H9 (cell line): ENCODE data around the gene FILIP1. TPM values are rescaled to one million over a fixed set of nuclear protein-coding genes. Genes with fewer than 3 reads are reported as not detected.

ENCODE experiments used
- DNase-seq: peaks from one replicate; pipeline ENCODE4 v3.0.0-alpha.2; 2017
- H2AFZ ChIP-seq: one replicate; pipeline ENCODE4 v1.6.1; 2013; ENCODE audit warnings: mild to moderate bottlenecking, low read length, control low read depth, moderate library complexity
- H2AK5ac ChIP-seq: 2 replicates; pipeline ENCODE4 v1.6.1; 2013; ENCODE audit warnings: low read length, control low read depth, mixed read lengths; ENCODE audit not compliant: insufficient read length
- H2BK120ac ChIP-seq: one replicate; pipeline ENCODE4 v1.6.1; 2013; ENCODE audit warnings: low read depth, mild to moderate bottlenecking, low read length, control low read depth, inconsistent platforms; ENCODE audit not compliant: poor library complexity, severe bottlenecking
- H2BK12ac ChIP-seq: 2 replicates; pipeline ENCODE4 v1.6.1; 2013; ENCODE audit warnings: low read length, control low read depth, mixed read lengths, low read depth; ENCODE audit not compliant: insufficient read length
- H2BK15ac ChIP-seq: 2 replicates; pipeline ENCODE4 v1.6.1; 2013; ENCODE audit warnings: low read depth, low read length, control low read depth
- H2BK20ac ChIP-seq: one replicate; pipeline ENCODE4 v1.6.1; 2013; ENCODE audit warnings: low read depth, mild to moderate bottlenecking, low read length, control low read depth, inconsistent platforms; ENCODE audit not compliant: poor library complexity, severe bottlenecking
- H2BK5ac ChIP-seq: 2 replicates; pipeline ENCODE4 v1.6.1; 2013; ENCODE audit warnings: low read length, control low read depth, mixed read lengths; ENCODE audit not compliant: insufficient read length
- H3K14ac ChIP-seq: 2 replicates; pipeline ENCODE4 v1.6.1; 2013; ENCODE audit warnings: low read length, control low read depth; ENCODE audit not compliant: insufficient read depth
- H3K18ac ChIP-seq: 2 replicates; pipeline ENCODE4 v1.6.1; 2013; ENCODE audit warnings: low read depth, mild to moderate bottlenecking, mixed read lengths, low read length, control low read depth; ENCODE audit not compliant: insufficient read length
- H3K23ac ChIP-seq: 2 replicates; pipeline ENCODE4 v1.6.1; 2013; ENCODE audit warnings: low read length, control low read depth, mixed read lengths, low read depth; ENCODE audit not compliant: insufficient read length
- H3K23me2 ChIP-seq: 2 replicates; pipeline ENCODE4 v1.6.1; 2013; ENCODE audit warnings: low read depth, mild to moderate bottlenecking, mixed read lengths, low read length, control low read depth; ENCODE audit not compliant: insufficient read length, poor library complexity, severe bottlenecking
- H3K27ac ChIP-seq: 2 replicates; pipeline ENCODE4 v1.5.1; 2013; ENCODE audit warnings: low read length, control low read depth, mixed read lengths, low read depth; ENCODE audit not compliant: insufficient read length
- H3K27me3 ChIP-seq: 2 replicates; pipeline ENCODE4 v1.6.1; 2013; ENCODE audit warnings: low read length, control low read depth, inconsistent platforms; ENCODE audit not compliant: insufficient read depth
- H3K4ac ChIP-seq: 2 replicates; pipeline ENCODE4 v1.6.1; 2013; ENCODE audit warnings: low read depth, mild to moderate bottlenecking, control low read depth, inconsistent platforms, low read length, moderate library complexity
- H3K4me1 ChIP-seq: 2 replicates; pipeline ENCODE4 v1.6.1; 2013; ENCODE audit warnings: low read length, control low read depth, inconsistent platforms; ENCODE audit not compliant: insufficient read depth
- H3K4me2 ChIP-seq: 2 replicates; pipeline ENCODE4 v1.6.1; 2013; ENCODE audit warnings: low read length, control low read depth, mixed read lengths; ENCODE audit not compliant: insufficient read length, insufficient read depth
- H3K56ac ChIP-seq: 2 replicates; pipeline ENCODE4 v1.6.1; 2013; ENCODE audit warnings: low read depth, mild to moderate bottlenecking, mixed read lengths, low read length, control low read depth; ENCODE audit not compliant: insufficient read length
- H3K79me1 ChIP-seq: 2 replicates; pipeline ENCODE4 v1.6.1; 2013; ENCODE audit warnings: low read depth, mild to moderate bottlenecking, moderate library complexity, low read length, control low read depth, inconsistent platforms; ENCODE audit not compliant: insufficient read depth, poor library complexity, severe bottlenecking
- H3K79me2 ChIP-seq: 2 replicates; pipeline ENCODE4 v1.6.1; 2013; ENCODE audit warnings: low read length, control low read depth, inconsistent platforms; ENCODE audit not compliant: insufficient read depth
- H3K9ac ChIP-seq: 2 replicates; pipeline ENCODE4 v1.6.1; 2013; ENCODE audit warnings: low read length, control low read depth, mixed read lengths; ENCODE audit not compliant: insufficient read length; ENCODE audit errors: extremely low read depth
- H3K9me3 ChIP-seq: one replicate; pipeline ENCODE4 v1.6.1; 2013; ENCODE audit warnings: low read depth, low read length, inconsistent platforms; ENCODE audit not compliant: control insufficient read depth
- H3T11ph ChIP-seq: one replicate; pipeline ENCODE4 v1.6.1; 2013; ENCODE audit warnings: mild to moderate bottlenecking, low read length, control low read depth, inconsistent platforms
- H4K20me1 ChIP-seq: one replicate; pipeline ENCODE4 v1.6.1; 2013; ENCODE audit not compliant: control insufficient read depth, insufficient read length, insufficient read depth
- H4K5ac ChIP-seq: 2 replicates; pipeline ENCODE4 v1.6.1; 2013; ENCODE audit warnings: low read depth, mild to moderate bottlenecking, mixed read lengths, low read length, control low read depth; ENCODE audit not compliant: insufficient read length
- H4K8ac ChIP-seq: replicated peaks from 2 replicates; pipeline ENCODE4 v1.6.1; 2013; ENCODE audit warnings: low read length, control low read depth, mixed read lengths, low read depth; ENCODE audit not compliant: insufficient read length
- H4K91ac ChIP-seq: 2 replicates; pipeline ENCODE4 v1.6.1; 2013; ENCODE audit warnings: low read depth, mild to moderate bottlenecking, moderate library complexity, mixed read lengths, low read length, control low read depth; ENCODE audit not compliant: insufficient read length
- H3K27ac Mint-ChIP-seq, 3 experiments: 2 replicates in 2 of 3; 3 replicates in 1 of 3; pipeline ENCODE4 v1.8.0; 2020 to 2021; ENCODE audit warnings: mixed read lengths in 3 of 3, mild to moderate bottlenecking in 1 of 3, moderate library complexity in 1 of 3
- H3K27me3 Mint-ChIP-seq: 2 replicates; pipeline ENCODE4 v1.8.0; 2021; ENCODE audit warnings: low read depth, mild to moderate bottlenecking, moderate library complexity, mixed read lengths
- H3K36me3 Mint-ChIP-seq, 3 experiments: 2 replicates in 2 of 3; 3 replicates in 1 of 3; pipeline ENCODE4 v1.8.0; 2020 to 2021; ENCODE audit warnings: low read depth in 3 of 3, mixed read lengths in 3 of 3; ENCODE audit not compliant: insufficient read depth in 1 of 3
- H3K4me1 Mint-ChIP-seq, 2 experiments: 2 replicates each; pipeline ENCODE4 v1.8.0; 2020; ENCODE audit warnings: mixed read lengths in 2 of 2
- H3K4me3 Mint-ChIP-seq, 2 experiments: 2 replicates in 1 of 2; 3 replicates in 1 of 2; pipeline ENCODE4 v1.8.0; 2020 to 2021; ENCODE audit warnings: mild to moderate bottlenecking in 2 of 2, mixed read lengths in 2 of 2, moderate library complexity in 1 of 2
- H3K9me3 Mint-ChIP-seq, 2 experiments: 2 replicates in 1 of 2; 3 replicates in 1 of 2; pipeline ENCODE4 v1.8.0; 2020; ENCODE audit warnings: mild to moderate bottlenecking in 2 of 2, mixed read lengths in 2 of 2, moderate library complexity in 1 of 2
- WGBS: extraction: QIAGEN DNeasy Blood & Tissue Kit; methylation state at CpG from one replicate; pipeline ENCODE4 v1.1.7; 2013; ENCODE audit warnings: missing lambda C conversion rate, low lambda C conversion rate, mixed read lengths; ENCODE audit not compliant: insufficient read length; ENCODE audit errors: extremely low coverage; 5-methylcytosine and 5-hydroxymethylcytosine counted together
- total RNA-seq: library from RNA; stranded (reverse); gene quantifications from 2 replicates; pipeline ENCODE4 v1.2.1, GENCODE V29; 2021
- TF ChIP-seq, protein P1 (sequence below): fragments of 200-600 bp; sonication (generic); conservative IDR thresholded peaks from 3 replicates; pipeline ENCODE4 v1.8.0; 2021; ENCODE audit warnings: antibody characterized with exemption, mild to moderate bottlenecking

Gene FILIP1
- total RNA-seq, 1 experiment from 2014 or later, result 10.5 TPM

DNA sequence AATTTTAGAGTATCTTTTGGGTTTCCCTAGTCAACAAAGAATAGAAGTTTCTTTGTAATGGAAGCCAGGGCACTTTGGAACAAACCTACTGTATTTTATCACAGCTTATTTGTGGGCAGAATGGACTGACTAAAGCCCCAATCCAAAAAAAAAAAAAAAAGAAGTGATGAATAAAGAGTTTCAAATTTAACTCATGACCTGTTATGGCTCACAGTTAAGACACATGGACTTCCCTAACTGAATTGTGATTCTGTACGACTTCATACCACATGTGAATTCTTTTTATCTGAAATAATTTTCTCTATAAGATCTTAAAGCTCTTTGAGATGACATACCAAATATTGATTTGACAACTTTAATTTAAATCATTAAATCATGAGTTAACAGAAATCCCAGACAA lies 77.2 kb downstream of the FILIP1 start:
- peaks cover 2% of the 10 kb centered on the region; the same call in 1 of the 2 replicates for H3K27me3 Mint-ChIP-seq
- Histone ChIP-seq H3K4me1 (no peaks in the 10 kb centered on the region), H3K4me2 (no peak overlapping the region), H3K9me3 (no peaks in the 10 kb centered on the region), H3K18ac (no peak overlapping the region), H3K79me2 (no peaks in the 10 kb centered on the region), H4K8ac (no peak overlapping the region), H2BK5ac (no peak overlapping the region), H2BK120ac (no peak overlapping the region), H2BK12ac (no peak overlapping the region), H3K14ac (no peak overlapping the region), H4K5ac (no peak overlapping the region), H3K23me2 (no peaks in the 10 kb centered on the region), H3K23ac (no peak overlapping the region), H2AFZ (no peak overlapping the region), H3K27ac (no peak overlapping the region), H3K56ac (no peak overlapping the region), H2BK20ac (no peak overlapping the region), H3K27me3 (no peaks in the 10 kb centered on the region), H2BK15ac (no peak overlapping the region), H3T11ph (no peak overlapping the region), H4K91ac (no peak overlapping the region), H4K20me1 (no peaks in the 10 kb centered on the region), H3K9ac (no peak overlapping the region), H3K4ac (no peak overlapping the region), H3K79me1 (no peaks in the 10 kb centered on the region), H2AK5ac (no peak overlapping the region)
- TF ChIP-seq, protein P1, sequence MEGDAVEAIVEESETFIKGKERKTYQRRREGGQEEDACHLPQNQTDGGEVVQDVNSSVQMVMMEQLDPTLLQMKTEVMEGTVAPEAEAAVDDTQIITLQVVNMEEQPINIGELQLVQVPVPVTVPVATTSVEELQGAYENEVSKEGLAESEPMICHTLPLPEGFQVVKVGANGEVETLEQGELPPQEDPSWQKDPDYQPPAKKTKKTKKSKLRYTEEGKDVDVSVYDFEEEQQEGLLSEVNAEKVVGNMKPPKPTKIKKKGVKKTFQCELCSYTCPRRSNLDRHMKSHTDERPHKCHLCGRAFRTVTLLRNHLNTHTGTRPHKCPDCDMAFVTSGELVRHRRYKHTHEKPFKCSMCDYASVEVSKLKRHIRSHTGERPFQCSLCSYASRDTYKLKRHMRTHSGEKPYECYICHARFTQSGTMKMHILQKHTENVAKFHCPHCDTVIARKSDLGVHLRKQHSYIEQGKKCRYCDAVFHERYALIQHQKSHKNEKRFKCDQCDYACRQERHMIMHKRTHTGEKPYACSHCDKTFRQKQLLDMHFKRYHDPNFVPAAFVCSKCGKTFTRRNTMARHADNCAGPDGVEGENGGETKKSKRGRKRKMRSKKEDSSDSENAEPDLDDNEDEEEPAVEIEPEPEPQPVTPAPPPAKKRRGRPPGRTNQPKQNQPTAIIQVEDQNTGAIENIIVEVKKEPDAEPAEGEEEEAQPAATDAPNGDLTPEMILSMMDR, result no peak
- WGBS, result no CpG with 5 or more reads among the region's 1 CpG
- no peaks in the 10 kb centered on the region for H3K9me3 Mint-ChIP-seq
- no peak overlapping the region for H3K4me3 Mint-ChIP-seq
- no peak overlapping the region for H3K27ac Mint-ChIP-seq
- DNase-seq, result no peak
- peaks cover 5 to 6% of the 10 kb centered on the region in 2 experiments for H3K4me1 Mint-ChIP-seq
- H3K36me3 Mint-ChIP-seq, result no peaks in the 10 kb centered on the region
